Coronary artery (tissue), 2 donors: ENCODE measurements around the gene SCAANT1.
A peak's percentile ranks its signal among the peaks of the same experiment; 100 is the strongest.

ENCODE experiments used
- DNase-seq: peaks from one replicate; pipeline ENCODE4 v3.0.0-alpha.2; 2017; ENCODE audit warnings: low spot score
- H3K27ac ChIP-seq, 2 donors: fragments of 200-600 bp; sonication (generic); one replicate each; pipeline ENCODE4 v1.5.1; 2016 to 2019
- H3K4me3 ChIP-seq: fragments of 200-600 bp; sonication (generic); 2 replicates; pipeline ENCODE4 v1.5.1; 2016; ENCODE audit warnings: mild to moderate bottlenecking, moderate library complexity
- TF ChIP-seq, protein P1 (sequence below): fragments of 200-600 bp; sonication (generic); IDR thresholded peaks from one replicate; pipeline ENCODE4 v1.5.1; 2019; ENCODE audit warnings: antibody characterized with exemption

Gene SCAANT1

DNA sequence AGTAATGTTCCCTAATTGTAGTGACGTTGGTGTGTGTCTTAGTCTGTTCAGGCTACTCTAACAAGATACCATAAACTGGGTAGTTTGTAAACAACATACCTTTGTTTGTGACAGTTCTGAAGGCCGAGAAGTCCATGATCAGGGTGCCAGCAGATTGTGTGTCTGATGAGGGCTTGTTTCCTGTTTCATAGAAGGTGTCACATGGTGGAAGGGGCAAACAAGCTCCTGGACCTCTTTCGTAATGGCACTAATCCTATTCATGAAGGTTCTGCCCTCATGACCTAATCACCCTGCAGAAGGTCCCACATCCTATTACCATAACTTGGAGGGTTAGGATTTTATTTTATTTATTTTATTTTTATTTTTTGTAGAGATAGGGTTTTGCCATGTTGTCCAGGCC, 37.4 kb downstream of the SCAANT1 start:
- no peak overlapping the region for H3K27ac ChIP-seq
- DNase-seq = no peak
- TF ChIP-seq, protein P1, sequence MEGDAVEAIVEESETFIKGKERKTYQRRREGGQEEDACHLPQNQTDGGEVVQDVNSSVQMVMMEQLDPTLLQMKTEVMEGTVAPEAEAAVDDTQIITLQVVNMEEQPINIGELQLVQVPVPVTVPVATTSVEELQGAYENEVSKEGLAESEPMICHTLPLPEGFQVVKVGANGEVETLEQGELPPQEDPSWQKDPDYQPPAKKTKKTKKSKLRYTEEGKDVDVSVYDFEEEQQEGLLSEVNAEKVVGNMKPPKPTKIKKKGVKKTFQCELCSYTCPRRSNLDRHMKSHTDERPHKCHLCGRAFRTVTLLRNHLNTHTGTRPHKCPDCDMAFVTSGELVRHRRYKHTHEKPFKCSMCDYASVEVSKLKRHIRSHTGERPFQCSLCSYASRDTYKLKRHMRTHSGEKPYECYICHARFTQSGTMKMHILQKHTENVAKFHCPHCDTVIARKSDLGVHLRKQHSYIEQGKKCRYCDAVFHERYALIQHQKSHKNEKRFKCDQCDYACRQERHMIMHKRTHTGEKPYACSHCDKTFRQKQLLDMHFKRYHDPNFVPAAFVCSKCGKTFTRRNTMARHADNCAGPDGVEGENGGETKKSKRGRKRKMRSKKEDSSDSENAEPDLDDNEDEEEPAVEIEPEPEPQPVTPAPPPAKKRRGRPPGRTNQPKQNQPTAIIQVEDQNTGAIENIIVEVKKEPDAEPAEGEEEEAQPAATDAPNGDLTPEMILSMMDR = no peak

DNA sequence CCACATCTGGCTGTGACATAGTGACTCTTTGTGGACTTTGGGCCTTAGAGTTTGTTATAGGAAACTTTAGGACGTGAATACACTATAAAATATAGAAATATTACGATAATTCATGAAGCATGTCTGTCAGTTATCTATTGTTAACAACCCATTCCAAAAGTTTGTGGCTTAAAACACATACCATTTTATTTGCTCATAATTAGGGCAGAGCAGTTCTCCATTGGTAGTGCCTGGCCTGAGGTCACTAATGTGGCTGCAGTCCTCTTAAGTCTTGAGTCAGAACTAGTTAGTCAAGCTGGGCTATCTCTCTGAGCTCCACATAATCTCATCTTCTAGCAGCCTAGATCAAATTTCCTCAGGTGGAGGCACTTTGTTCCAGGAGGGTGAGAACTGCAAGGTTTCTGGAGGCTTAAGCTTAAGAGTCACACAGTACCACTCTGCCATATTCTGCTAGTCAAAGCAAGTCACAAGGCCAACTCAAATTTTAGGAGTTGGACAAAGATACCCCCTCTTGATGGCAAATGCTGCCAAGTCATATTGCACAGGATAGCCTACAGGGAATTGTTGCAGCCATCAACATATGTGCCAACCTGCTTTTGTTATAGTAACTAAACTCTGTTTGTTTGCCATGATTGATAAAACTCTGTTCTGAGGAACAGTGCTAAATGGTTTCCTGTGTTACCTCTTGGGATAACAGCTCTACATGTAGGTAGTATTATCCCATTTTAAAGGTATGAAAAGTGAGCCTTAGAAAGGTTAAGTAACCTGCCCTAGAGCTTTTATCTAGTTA, 39.9 kb downstream of the SCAANT1 start:
- TF ChIP-seq, protein P1 = no peak
- H3K27ac ChIP-seq = no peak overlapping the region
- no peak for DNase-seq
- no peak overlapping the region for H3K4me3 ChIP-seq

More for the DNA sequence above, 37.4 kb downstream of the SCAANT1 start:
- H3K4me3 ChIP-seq = no peak overlapping the region

DNA sequence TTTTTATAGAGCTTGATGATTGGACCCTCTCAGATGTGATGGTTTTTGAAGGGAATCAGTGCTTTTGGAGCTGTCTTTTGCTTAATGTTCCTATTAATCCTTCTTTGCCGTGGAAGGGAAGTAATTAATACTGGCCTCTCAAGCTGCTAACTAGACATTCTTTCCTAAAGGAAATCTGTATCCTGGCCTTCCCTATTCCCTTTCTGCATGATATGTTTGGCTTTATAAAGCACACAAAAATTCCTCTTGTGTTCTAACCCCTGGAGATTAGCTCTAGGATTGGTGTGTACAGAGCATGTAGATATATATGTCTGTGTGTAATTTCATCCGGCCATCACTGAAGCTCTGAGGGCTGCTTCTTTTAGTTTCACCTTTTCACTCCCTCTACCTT, 41.6 kb downstream of the SCAANT1 start:
- no peak for DNase-seq
- no peak overlapping the region for H3K4me3 ChIP-seq
- H3K27ac ChIP-seq = no peak overlapping the region
- TF ChIP-seq, protein P1 = no peak

DNA sequence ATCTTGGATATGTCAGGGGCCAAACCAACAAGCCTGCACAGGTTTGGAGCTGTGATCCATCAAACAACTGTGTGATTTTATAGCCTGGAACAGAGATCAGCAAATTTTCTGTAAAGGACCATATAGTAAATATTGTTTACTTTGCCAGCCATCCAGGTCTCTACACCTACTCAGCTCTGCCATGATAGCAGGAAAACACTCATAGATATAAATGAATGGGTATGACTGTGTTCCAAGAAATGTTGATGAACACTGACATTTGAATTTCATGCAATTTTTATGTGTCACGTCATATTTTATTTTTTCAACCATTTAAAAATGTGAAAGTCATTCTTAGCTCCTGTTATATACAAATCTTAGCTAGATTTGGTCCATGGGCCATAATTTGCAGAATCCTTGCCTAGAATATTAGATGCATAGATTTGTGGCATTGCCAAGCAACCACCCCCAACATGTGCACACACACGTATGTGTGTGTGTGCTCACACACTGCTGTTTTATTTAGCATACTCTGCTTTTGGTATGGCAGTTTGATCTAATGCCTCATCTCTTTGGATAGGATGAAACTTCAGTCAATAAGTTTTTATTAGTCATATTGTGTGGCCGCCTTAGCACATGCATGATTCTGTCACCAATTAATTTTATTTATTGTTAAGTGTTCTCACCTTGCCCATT, 42.1 kb downstream of the SCAANT1 start:
- TF ChIP-seq, protein P1 = no peak
- Histone ChIP-seq H3K27ac (no peak overlapping the region), H3K4me3 (no peak overlapping the region)
- no peak for DNase-seq

- TF ChIP-seq, protein P1 = no peak
- DNase-seq = no peak
- H3K27ac ChIP-seq = no peak overlapping the region
- no peak overlapping the region for H3K4me3 ChIP-seq
Measured at GRCh38 chr3:63867225-63867624, 45.0 kb downstream of the SCAANT1 start.

DNA sequence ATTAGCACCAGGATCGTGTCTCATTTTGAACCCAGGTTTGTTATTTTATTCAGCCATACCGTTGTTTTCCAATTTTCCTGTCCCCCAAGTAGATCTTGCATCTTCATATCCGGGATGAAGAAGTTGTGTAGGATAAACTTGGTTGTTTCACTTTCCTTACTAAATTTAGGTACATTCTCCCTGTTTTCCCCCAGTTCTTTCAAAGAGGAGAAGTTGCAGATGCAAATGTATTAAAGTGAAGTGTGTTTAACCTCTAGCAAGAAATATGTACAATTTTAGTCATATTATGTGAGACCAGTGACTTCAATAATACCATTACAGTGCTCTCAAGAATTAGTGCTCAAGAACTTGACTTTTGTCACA, 47.2 kb downstream of the SCAANT1 start:
- peak overlapping the region in 1 of 2 donors; percentile 87 for H3K27ac ChIP-seq
- DNase-seq = no peak
- H3K4me3 ChIP-seq = peak overlapping the region; percentile 88
- TF ChIP-seq, protein P1 = no peak
